OCI-M2 (cell line): Measurements from ENCODE around the gene OSBPL2.

ENCODE experiments used
- DNase-seq: peaks from one replicate; lab custom pipeline; 2025; ENCODE audit not compliant: unreplicated experiment; lab: John Stamatoyannopoulos, UW

The OSBPL2 gene

GRCh38 chr20:62237801-62238568 lies at the start of gene OSBPL2:
Gene OSBPL2, plus strand, starts transcription at chr20:62238521. Its CDS starts 17,664 bp downstream, at chr20:62256185.
- peak; percentile 95 for DNase-seq

- DNase-seq = no peak
Observed at GRCh38 chr20:62190639-62191411, 47.5 kb upstream of the OSBPL2 start.

- no peak for DNase-seq
Observed at GRCh38 chr20:62191781-62192559, 46.4 kb upstream of the OSBPL2 start.

GRCh38 chr20:62192635-62193034 lies 45.7 kb upstream of the OSBPL2 start:
- DNase-seq = no peak

GRCh38 chr20:62193079-62194025 lies 45.0 kb upstream of the OSBPL2 start:
- DNase-seq = no peak

- DNase-seq = no peak
Observed at GRCh38 chr20:62195075-62195405, 43.3 kb upstream of the OSBPL2 start.

GRCh38 chr20:62195736-62196135 lies 42.6 kb upstream of the OSBPL2 start:
- no peak for DNase-seq

GRCh38 chr20:62196286-62196685 lies 42.0 kb upstream of the OSBPL2 start:
- no peak for DNase-seq

GRCh38 chr20:62197311-62197710 lies 41.0 kb upstream of the OSBPL2 start:
- DNase-seq = no peak

GRCh38 chr20:62197801-62198200 lies 40.5 kb upstream of the OSBPL2 start:
- DNase-seq = no peak

- no peak for DNase-seq
Observed at GRCh38 chr20:62198496-62198895, 39.8 kb upstream of the OSBPL2 start.

GRCh38 chr20:62198931-62199330 lies 39.4 kb upstream of the OSBPL2 start:
- no peak for DNase-seq

- no peak for DNase-seq
Observed at GRCh38 chr20:62200491-62201172, 37.7 kb upstream of the OSBPL2 start.

- DNase-seq = no peak
Observed at GRCh38 chr20:62201173-62202082, 36.9 kb upstream of the OSBPL2 start.

- no peak for DNase-seq
Observed at GRCh38 chr20:62202083-62202395, 36.3 kb upstream of the OSBPL2 start.

GRCh38 chr20:62202676-62203377 lies 35.5 kb upstream of the OSBPL2 start:
- DNase-seq = no peak

- DNase-seq = no peak
Observed at GRCh38 chr20:62203378-62204030, 34.8 kb upstream of the OSBPL2 start.
